Measurements from ENCODE around the gene ZNF777.
"Not testable (repeated sequence)": the region's sequence is repeated elsewhere in the genome, so short reads cannot be mapped to it uniquely, and the experiment has no call there.

- not testable (repeated sequence) for TF ChIP-seq POLR2A (IDR thresholded peaks at IDR 0.05; ENCODE audit: low read depth, low read length); RAD21 (IDR thresholded peaks at IDR 0.05; ENCODE audit: low read length); CTCF (conservative IDR thresholded peaks at IDR 0.05; ENCODE audit: low read depth, low read length)
Measured at GRCh38 chr7:149413083-149413482, 47.8 kb downstream of the ZNF777 start.

All from IMR-90 (cell line).